ENCODE data around the gene LGALS13.

- TF ChIP-seq, protein P1, sequence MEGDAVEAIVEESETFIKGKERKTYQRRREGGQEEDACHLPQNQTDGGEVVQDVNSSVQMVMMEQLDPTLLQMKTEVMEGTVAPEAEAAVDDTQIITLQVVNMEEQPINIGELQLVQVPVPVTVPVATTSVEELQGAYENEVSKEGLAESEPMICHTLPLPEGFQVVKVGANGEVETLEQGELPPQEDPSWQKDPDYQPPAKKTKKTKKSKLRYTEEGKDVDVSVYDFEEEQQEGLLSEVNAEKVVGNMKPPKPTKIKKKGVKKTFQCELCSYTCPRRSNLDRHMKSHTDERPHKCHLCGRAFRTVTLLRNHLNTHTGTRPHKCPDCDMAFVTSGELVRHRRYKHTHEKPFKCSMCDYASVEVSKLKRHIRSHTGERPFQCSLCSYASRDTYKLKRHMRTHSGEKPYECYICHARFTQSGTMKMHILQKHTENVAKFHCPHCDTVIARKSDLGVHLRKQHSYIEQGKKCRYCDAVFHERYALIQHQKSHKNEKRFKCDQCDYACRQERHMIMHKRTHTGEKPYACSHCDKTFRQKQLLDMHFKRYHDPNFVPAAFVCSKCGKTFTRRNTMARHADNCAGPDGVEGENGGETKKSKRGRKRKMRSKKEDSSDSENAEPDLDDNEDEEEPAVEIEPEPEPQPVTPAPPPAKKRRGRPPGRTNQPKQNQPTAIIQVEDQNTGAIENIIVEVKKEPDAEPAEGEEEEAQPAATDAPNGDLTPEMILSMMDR (IDR thresholded peaks at IDR 0.05; ENCODE audit: low read depth, low read length, poor library complexity, severe bottlenecking): no peak
- TF ChIP-seq EZH2phosphoT487 (IDR thresholded peaks at IDR 0.05; ENCODE audit: borderline replicate concordance, low read length): no peak
Measured at GRCh38 chr19:39595950-39596349, 6.4 kb upstream of the LGALS13 start.

All from DOHH2 (cell line).